Loucy (cell line): ENCODE results near the gene MTG2.

Experiments
- H2AFZ ChIP-seq: fragments of 200-600 bp; sonication (generic); 2 replicates; pipeline ENCODE4 v1.6.0; 2016; ENCODE audit warnings: antibody characterized with exemption, mild to moderate bottlenecking, low read length, moderate library complexity
- H3F3A ChIP-seq: fragments of 200-600 bp; 2 replicates; pipeline ENCODE4 v1.6.0; 2016; ENCODE audit warnings: antibody characterized with exemption, low read depth, mild to moderate bottlenecking
- H3K27me3 ChIP-seq: fragments of 200-600 bp; sonication (generic); 2 replicates; pipeline ENCODE4 v1.6.1; 2014; ENCODE audit warnings: low read length, mild to moderate bottlenecking; ENCODE audit not compliant: insufficient read depth, poor library complexity, severe bottlenecking
- H3K36me3 ChIP-seq: fragments of 200-600 bp; sonication (generic); 2 replicates; pipeline ENCODE4 v1.6.1; 2016; ENCODE audit warnings: low read length; ENCODE audit not compliant: insufficient read depth
- H3K4me1 ChIP-seq: fragments of 200-600 bp; sonication (generic); 2 replicates; pipeline ENCODE4 v1.5.1; 2014; ENCODE audit warnings: low read length, mild to moderate bottlenecking; ENCODE audit not compliant: insufficient read depth, poor library complexity, severe bottlenecking
- H3K4me2 ChIP-seq: fragments of 200-600 bp; sonication (generic); 2 replicates; pipeline ENCODE4 v1.6.0; 2014; ENCODE audit warnings: antibody characterized with exemption, low read length, low read depth, mild to moderate bottlenecking; ENCODE audit not compliant: poor library complexity, severe bottlenecking
- H3K4me3 ChIP-seq: fragments of 200-600 bp; sonication (generic); 2 replicates; pipeline ENCODE4 v1.5.1; 2014; ENCODE audit warnings: low read length, mild to moderate bottlenecking, mixed read lengths; ENCODE audit not compliant: poor library complexity, severe bottlenecking
- H3K79me2 ChIP-seq: fragments of 200-600 bp; sonication (generic); 2 replicates; pipeline ENCODE4 v1.6.1; 2014; ENCODE audit warnings: low read length; ENCODE audit not compliant: insufficient read depth
- H3K9ac ChIP-seq: fragments of 200-600 bp; sonication (generic); 2 replicates; pipeline ENCODE4 v1.6.0; 2014; ENCODE audit warnings: mild to moderate bottlenecking, low read depth, low read length, moderate library complexity; ENCODE audit not compliant: poor library complexity, severe bottlenecking
- H3K9me2 ChIP-seq: fragments of 200-600 bp; sonication (generic); replicated peaks from 2 replicates; pipeline ENCODE4 v1.6.1; 2016; ENCODE audit warnings: low read depth, low read length, mixed read lengths
- H3K9me3 ChIP-seq: fragments of 200-600 bp; sonication (generic); 2 replicates; pipeline ENCODE4 v1.6.1; 2014; ENCODE audit warnings: mild to moderate bottlenecking, antibody characterized with exemption, low read length, low read depth; ENCODE audit not compliant: insufficient read depth
- H4K20me1 ChIP-seq: fragments of 200-600 bp; sonication (generic); 2 replicates; pipeline ENCODE4 v1.6.0; 2014; ENCODE audit warnings: antibody characterized with exemption, low read length, mild to moderate bottlenecking; ENCODE audit not compliant: insufficient read depth, poor library complexity, severe bottlenecking
- CTCF ChIP-seq: fragments of 200-600 bp; sonication (generic); conservative IDR thresholded peaks from 2 replicates; pipeline ENCODE4 v1.5.1; 2014; ENCODE audit warnings: mild to moderate bottlenecking, antibody characterized with exemption, low read length
- EZH2phosphoT487 ChIP-seq: fragments of 200-600 bp; IDR thresholded peaks from 2 replicates; pipeline ENCODE4 v1.6.1; 2018; ENCODE audit warnings: antibody characterized with exemption, mild to moderate bottlenecking, moderate library complexity, borderline replicate concordance

MTG2 gene

GRCh38 chr20:62137092-62137384 lies 45.8 kb upstream of the MTG2 start:
- Histone ChIP-seq H2AFZ (no peak overlapping the region), H3K4me3 (no peak overlapping the region), H3K36me3 (peaks cover 80% of the 10 kb centered on the region; the same call in 1 of the 2 replicates), H3K4me1 (peaks cover 20% of the 10 kb centered on the region), H3K9ac (no peak overlapping the region), H4K20me1 (peaks cover 78% of the 10 kb centered on the region), H3K9me3 (no peaks in the 10 kb centered on the region), H3K4me2 (no peak overlapping the region), H3F3A (no peaks in the 10 kb centered on the region), H3K27me3 (no peaks in the 10 kb centered on the region), H3K79me2 (peaks cover 54% of the 10 kb centered on the region), H3K9me2 (no peaks in the 10 kb centered on the region)
- TF ChIP-seq EZH2phosphoT487 = no peak
- no peak for TF ChIP-seq CTCF

- Histone ChIP-seq H3K4me2 (no peak overlapping the region), H3K36me3 (peaks cover 74% of the 10 kb centered on the region; the same call in 1 of the 2 replicates), H3K4me3 (no peak overlapping the region), H3K9ac (no peak overlapping the region), H3F3A (no peaks in the 10 kb centered on the region), H3K27me3 (no peaks in the 10 kb centered on the region), H3K9me2 (no peaks in the 10 kb centered on the region), H3K9me3 (no peaks in the 10 kb centered on the region), H4K20me1 (peaks cover 82% of the 10 kb centered on the region), H3K4me1 (peaks cover 20% of the 10 kb centered on the region), H2AFZ (no peak overlapping the region), H3K79me2 (peaks cover 54% of the 10 kb centered on the region)
- TF ChIP-seq EZH2phosphoT487 (no peak), CTCF (no peak)
These were observed 45.2 kb upstream of the MTG2 start for GRCh38 chr20:62137478-62138203.

GRCh38 chr20:62138204-62138543 lies 44.7 kb upstream of the MTG2 start:
- TF ChIP-seq EZH2phosphoT487 (no peak), CTCF (no peak)
- Histone ChIP-seq H2AFZ (no peak overlapping the region), H3K4me1 (peaks cover 20% of the 10 kb centered on the region), H3K4me2 (no peak overlapping the region), H3K4me3 (no peak overlapping the region), H3K36me3 (peaks cover 68% of the 10 kb centered on the region; the same call in 1 of the 2 replicates), H3K27me3 (no peaks in the 10 kb centered on the region), H3F3A (no peaks in the 10 kb centered on the region), H3K79me2 (peaks cover 55% of the 10 kb centered on the region), H4K20me1 (peaks cover 78% of the 10 kb centered on the region), H3K9me3 (no peaks in the 10 kb centered on the region), H3K9me2 (no peaks in the 10 kb centered on the region), H3K9ac (no peak overlapping the region)
